ENCODE data around the gene RASIP1. TPM values are rescaled to one million over a fixed set of nuclear protein-coding genes. Genes with fewer than 3 reads are reported as not detected.

RASIP1 gene
- total RNA-seq, 4 donors from 2014 or later, result 1.8 to 6.6 (median 3.4) TPM

DNA sequence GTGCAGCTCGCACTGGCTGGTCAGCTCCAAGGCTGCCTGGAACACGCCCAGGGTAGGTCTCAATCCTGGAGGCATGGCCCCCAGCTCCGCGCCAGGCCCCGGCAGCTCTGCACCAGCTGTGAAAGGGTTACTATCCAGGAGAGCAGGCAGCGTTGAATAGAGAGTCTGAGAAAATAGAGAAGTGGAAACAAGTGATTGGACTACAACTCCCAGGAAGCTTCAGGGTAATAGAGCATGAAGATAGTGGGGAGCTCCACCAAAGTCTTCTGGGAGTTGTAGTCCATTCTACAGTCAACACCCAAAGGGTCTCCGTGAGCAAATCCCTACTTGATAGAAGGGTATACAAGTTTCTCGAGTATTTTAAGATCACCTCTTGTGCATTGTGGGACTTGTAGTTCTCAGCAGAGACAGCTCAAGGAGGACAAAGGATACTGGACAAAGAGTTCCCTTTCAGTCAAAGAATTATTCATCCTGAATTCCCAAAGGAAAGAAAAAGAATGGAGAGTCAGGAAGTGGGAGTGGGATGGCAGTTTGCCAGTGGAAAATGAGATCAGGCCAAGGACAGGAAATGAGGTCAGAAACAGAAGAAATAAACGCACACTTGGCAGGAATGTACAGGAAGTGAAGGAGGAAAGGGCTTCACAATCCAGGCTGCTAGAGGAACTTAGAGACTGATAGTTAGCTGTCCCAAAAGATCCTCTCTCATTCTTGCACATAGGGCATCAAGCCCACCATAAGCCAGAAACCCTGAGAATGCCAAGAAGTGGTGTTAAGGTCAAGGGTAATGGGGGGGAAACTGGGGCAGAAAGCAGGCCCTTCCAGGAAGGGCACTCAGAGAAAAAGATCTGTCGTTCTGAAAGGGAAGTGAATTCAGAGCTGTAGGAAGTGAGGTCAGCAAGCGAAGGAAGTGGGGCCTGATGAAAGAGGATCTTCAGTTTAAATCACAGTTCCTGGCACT lies 15.3 kb downstream of the RASIP1 start:
- Histone ChIP-seq H3K4me1 (peaks cover 0 to 9% (median 3%) of the 10 kb centered on the region in 4 donors), H3K27ac (peak overlapping the region; percentile 8 to 73 (median 62)), H3K9me3 (no peaks in the 10 kb centered on the region), H3K4me3 (no peak overlapping the region), H3K36me3 (no peaks in the 10 kb centered on the region), H3K27me3 (no peaks in the 10 kb centered on the region)
- TF ChIP-seq, protein P1, sequence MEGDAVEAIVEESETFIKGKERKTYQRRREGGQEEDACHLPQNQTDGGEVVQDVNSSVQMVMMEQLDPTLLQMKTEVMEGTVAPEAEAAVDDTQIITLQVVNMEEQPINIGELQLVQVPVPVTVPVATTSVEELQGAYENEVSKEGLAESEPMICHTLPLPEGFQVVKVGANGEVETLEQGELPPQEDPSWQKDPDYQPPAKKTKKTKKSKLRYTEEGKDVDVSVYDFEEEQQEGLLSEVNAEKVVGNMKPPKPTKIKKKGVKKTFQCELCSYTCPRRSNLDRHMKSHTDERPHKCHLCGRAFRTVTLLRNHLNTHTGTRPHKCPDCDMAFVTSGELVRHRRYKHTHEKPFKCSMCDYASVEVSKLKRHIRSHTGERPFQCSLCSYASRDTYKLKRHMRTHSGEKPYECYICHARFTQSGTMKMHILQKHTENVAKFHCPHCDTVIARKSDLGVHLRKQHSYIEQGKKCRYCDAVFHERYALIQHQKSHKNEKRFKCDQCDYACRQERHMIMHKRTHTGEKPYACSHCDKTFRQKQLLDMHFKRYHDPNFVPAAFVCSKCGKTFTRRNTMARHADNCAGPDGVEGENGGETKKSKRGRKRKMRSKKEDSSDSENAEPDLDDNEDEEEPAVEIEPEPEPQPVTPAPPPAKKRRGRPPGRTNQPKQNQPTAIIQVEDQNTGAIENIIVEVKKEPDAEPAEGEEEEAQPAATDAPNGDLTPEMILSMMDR (IDR thresholded peaks at IDR 0.05), result no peak
- TF ChIP-seq POLR2A (IDR thresholded peaks at IDR 0.05), result no peak
- no peak for DNase-seq

DNA sequence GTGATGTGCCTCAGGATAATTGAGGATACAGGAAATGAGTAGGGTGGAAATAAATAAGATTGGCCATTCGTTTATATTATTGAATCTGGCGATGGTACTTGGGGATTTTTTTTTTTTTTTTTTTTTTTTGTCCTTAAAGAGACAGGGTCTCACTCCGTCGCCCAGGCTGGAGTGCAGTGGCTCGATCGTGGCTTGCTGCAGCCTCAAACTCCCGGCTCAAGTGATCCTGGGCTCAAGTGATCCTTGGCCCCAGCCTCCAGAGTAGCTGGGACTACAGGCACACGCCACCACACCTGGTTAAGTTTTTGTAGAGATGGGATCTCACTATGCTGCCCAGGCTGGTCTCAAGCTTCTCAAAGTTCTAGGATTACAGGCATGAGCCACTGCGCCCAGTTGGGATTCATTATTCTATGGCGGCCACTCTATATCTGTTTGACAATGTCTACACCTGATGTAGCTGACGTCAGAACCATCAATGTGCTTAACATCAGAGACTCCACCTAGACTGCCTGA lies 18.2 kb downstream of the RASIP1 start:
- TF ChIP-seq, protein P1 (IDR thresholded peaks at IDR 0.05), result no peak
- TF ChIP-seq POLR2A (IDR thresholded peaks at IDR 0.05), result no peak
- Histone ChIP-seq H3K27ac (no peak overlapping the region), H3K4me1 (peaks cover 0 to 16% (median 3%) of the 10 kb centered on the region in 4 donors), H3K36me3 (no peaks in the 10 kb centered on the region), H3K4me3 (no peak overlapping the region), H3K27me3 (no peaks in the 10 kb centered on the region), H3K9me3 (no peaks in the 10 kb centered on the region)
- no peak for DNase-seq

DNA sequence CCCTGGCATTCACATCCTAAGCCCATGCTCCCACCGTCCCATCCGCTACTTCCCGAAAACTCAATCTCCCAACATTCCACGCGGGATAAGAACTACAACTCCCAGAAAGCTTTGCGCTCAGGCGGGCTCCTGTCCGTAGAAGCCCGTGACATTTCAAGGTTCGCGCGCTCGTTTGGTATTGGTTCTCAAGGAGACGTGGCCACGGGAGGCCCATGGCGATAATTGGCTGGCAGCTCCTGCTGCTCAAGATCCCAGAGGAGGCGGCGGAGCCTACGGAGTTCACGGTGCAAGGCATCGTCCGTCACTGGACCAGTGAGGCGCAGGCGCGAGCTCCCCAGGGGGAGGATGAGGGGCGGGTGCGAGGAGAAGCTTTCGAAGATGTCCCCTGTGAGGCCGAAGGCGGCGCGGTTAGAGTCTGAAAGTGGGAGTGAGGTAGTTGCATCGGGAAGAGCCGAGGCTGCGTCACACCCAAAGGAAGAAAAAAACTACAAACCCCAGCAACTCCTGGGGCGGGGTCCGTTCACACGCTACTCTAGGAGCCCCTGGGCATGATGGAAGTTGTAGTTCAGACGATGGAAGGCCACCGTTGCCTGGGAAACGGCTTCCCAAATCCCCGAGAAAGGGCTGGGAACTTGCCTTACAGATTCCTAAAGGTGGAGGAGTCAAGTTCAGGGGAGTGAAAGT lies 19.7 kb downstream of the RASIP1 start:
- Histone ChIP-seq H3K4me3 (peak overlapping the region; percentile 46 to 61 (median 51)), H3K4me1 (peaks cover 0 to 31% (median 3%) of the 10 kb centered on the region in 4 donors), H3K27ac (peak overlapping the region; percentile 75 to 83 (median 80)), H3K36me3 (no peaks in the 10 kb centered on the region), H3K9me3 (no peaks in the 10 kb centered on the region), H3K27me3 (no peaks in the 10 kb centered on the region)
- TF ChIP-seq, protein P1 (IDR thresholded peaks at IDR 0.05), result no peak
- no peak for TF ChIP-seq POLR2A (IDR thresholded peaks at IDR 0.05)
- DNase-seq, result peak; percentile 97 to 100 (median 98)

DNA sequence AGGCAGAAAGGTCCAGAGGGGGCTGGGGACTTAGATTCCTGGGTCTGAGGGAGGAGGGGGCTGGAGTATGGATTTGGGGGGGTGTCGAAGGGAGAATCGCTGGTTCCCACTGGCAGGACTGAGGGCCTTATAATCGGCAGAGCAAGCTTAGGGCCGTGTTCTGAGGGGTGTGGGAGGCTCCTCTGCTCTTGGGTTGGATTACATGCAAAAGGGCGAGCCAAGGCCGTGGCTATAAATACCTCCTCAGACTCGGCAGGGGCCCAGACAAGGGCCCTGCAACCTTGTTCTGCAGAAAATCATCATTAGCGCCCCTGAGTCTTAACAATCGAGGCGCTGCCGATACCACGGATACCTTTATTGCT lies 20.2 kb downstream of the RASIP1 start:
- TF ChIP-seq, protein P1 (IDR thresholded peaks at IDR 0.05), result no peak
- no peak for TF ChIP-seq POLR2A (IDR thresholded peaks at IDR 0.05)
- peaks cover 0 to 33% (median 6%) of the 10 kb centered on the region in 4 donors for H3K4me1 ChIP-seq
- H3K27ac ChIP-seq, result peak overlapping the region in 3 of 4 donors; percentile 79 to 83 (median 80)
- DNase-seq, result no peak
- H3K27me3 ChIP-seq, result no peaks in the 10 kb centered on the region
- no peaks in the 10 kb centered on the region for H3K36me3 ChIP-seq
- no peaks in the 10 kb centered on the region for H3K9me3 ChIP-seq
- peak overlapping the region in 2 of 4 donors; percentile 46 to 56 for H3K4me3 ChIP-seq

DNA sequence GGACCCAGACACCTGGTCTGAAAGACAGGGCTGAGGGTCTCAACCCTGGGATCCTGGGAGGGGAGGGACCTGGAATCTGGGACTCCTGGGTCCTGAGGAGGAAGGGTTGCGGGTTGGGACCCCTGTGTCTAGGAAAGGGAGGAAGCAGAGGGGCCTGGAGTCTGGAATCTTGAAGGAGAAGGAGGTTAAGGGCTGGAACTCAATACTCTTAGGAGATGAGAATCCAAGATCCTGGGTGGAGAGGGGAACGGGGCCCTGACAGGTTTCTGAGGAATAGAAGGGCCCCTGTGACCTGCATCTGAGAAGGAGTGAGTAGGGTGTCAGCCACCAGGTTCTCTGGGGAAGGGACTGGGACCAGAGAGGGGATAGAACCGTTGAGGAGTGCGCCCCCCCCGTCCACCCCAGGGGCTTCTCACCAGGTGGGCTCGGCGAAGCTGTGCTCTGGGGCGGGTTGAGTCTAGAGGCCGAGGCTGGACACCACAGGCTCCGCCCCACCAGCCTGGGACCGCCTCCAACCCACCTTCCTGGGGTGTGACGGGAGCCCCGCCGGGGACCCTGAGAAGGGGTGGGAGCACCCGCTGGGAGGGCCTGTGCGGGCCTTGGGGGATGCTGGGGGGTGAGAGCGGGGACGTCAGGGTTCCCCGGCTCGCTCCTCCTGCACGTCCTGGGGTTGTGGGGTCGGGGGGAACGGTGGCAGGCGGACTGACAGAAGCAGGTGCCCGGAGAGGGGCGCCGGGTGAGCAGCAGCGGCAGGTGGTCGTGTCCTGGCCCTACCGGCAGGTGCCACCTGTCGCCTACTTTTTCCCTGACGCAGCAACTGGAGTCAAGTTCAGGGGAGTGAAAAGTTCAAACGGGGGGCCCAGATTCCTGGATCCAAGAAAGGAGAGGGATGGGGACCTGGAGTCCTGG lies 20.9 kb downstream of the RASIP1 start, which contains the start of gene MAMSTR:
MAMSTR (minus strand) TSS at position 463 of the 909 bp plus-strand sequence. CDS start 694 bp downstream, outside the sequence.
- H3K27ac ChIP-seq, result peak within 1 kb of the TSS; percentile 75 to 83 (median 80)
- peaks cover 0 to 37% (median 8%) of the 10 kb centered on the region in 4 donors for H3K4me1 ChIP-seq
- no peak for DNase-seq

More for the DNA sequence above, 20.9 kb downstream of the RASIP1 start, which contains the start of gene MAMSTR:
- Histone ChIP-seq H3K27me3 (no peaks in the 10 kb centered on the region), H3K36me3 (no peaks in the 10 kb centered on the region), H3K9me3 (no peaks in the 10 kb centered on the region), H3K4me3 (peak within 1 kb of the TSS in 3 of 4 donors; percentile 46 to 56 (median 46))
- no peak for TF ChIP-seq POLR2A (IDR thresholded peaks at IDR 0.05)
- TF ChIP-seq, protein P1 (IDR thresholded peaks at IDR 0.05), result no peak

Data from Peyer's patch (tissue), 4 donors.